ENCODE results near the gene FAM13A. TPM values are rescaled to one million over a fixed set of nuclear protein-coding genes. Genes with fewer than 3 reads are reported as not detected.

Gene FAM13A
- total and polyA plus RNA-seq, 2 experiments from 2014 or later, result 5.3 to 6.6 TPM

GRCh38 chr4:88722828-88723227, 334.2 kb downstream of the FAM13A start:
- DNase-seq, result no peak
- no peak overlapping the region for H3K4me2 ChIP-seq (ENCODE audit: unreplicated experiment)
- in situ Hi-C loops (cut with MboI), result no loop called here
- no peak overlapping the region for H3K9ac ChIP-seq
- H3F3A ChIP-seq (ENCODE audit: insufficient read depth), result no peaks in the 10 kb centered on the region
- H3K36me3 ChIP-seq (ENCODE audit: low read depth), result peaks cover 9% of the 10 kb centered on the region; the same call in 1 of the 2 replicates
- H3K27ac ChIP-seq, result no peak overlapping the region
- no peak overlapping the region for H2AFZ ChIP-seq
- no peaks in the 10 kb centered on the region for H3K9me3 ChIP-seq (ENCODE audit: low read depth)
- H3K4me3 ChIP-seq, result no peak overlapping the region
- TF ChIP-seq EZH2phosphoT487 (IDR thresholded peaks at IDR 0.05; ENCODE audit: insufficient read depth, low read depth), result no peak
- TF ChIP-seq EZH2 (IDR thresholded peaks at IDR 0.05; ENCODE audit: insufficient read depth, poor library complexity, severe bottlenecking), result no peak
- H3K4me1 ChIP-seq (ENCODE audit: insufficient read depth), result peaks cover 13% of the 10 kb centered on the region; the same call in 1 of the 2 replicates
- no peaks in the 10 kb centered on the region for H3K9me2 ChIP-seq (ENCODE audit: insufficient read depth)
- WGBS, 2 experiments (ENCODE audit: low coverage in 1 of 2, low lambda C conversion rate in 2 of 2, missing lambda C conversion rate in 2 of 2), result 32 to 64% methylated on average over 2 of the region's 2 CpGs
- H3K27me3 ChIP-seq (replicated peaks; ENCODE audit: insufficient read depth), result no peaks in the 10 kb centered on the region
- H4K20me1 ChIP-seq (ENCODE audit: insufficient read depth), result no peaks in the 10 kb centered on the region
- H3K79me2 ChIP-seq (ENCODE audit: insufficient read depth), result no peaks in the 10 kb centered on the region

- in situ Hi-C loops (cut with MboI), result no loop called here
- no peaks in the 10 kb centered on the region for H3K9me3 ChIP-seq (ENCODE audit: low read depth)
Observed at GRCh38 chr4:88722276-88722780, 334.7 kb downstream of the FAM13A start.

GRCh38 chr4:88720451-88721428, 336.2 kb downstream of the FAM13A start:
- Histone ChIP-seq H3K79me2 (ENCODE audit: insufficient read depth) (no peaks in the 10 kb centered on the region), H3K27me3 (replicated peaks; ENCODE audit: insufficient read depth) (no peaks in the 10 kb centered on the region), H3K9ac (no peak overlapping the region), H3K27ac (no peak overlapping the region), H3K36me3 (ENCODE audit: low read depth) (peaks cover 17% of the 10 kb centered on the region), H3K9me2 (ENCODE audit: insufficient read depth) (no peaks in the 10 kb centered on the region), H3K4me1 (ENCODE audit: insufficient read depth) (peaks cover 9% of the 10 kb centered on the region; the same call in 1 of the 2 replicates), H3K4me2 (ENCODE audit: unreplicated experiment) (no peak overlapping the region), H3K9me3 (ENCODE audit: low read depth) (no peaks in the 10 kb centered on the region), H3F3A (ENCODE audit: insufficient read depth) (no peaks in the 10 kb centered on the region), H3K4me3 (no peak overlapping the region), H4K20me1 (ENCODE audit: insufficient read depth) (no peaks in the 10 kb centered on the region), H2AFZ (no peak overlapping the region)
- TF ChIP-seq EZH2 (IDR thresholded peaks at IDR 0.05; ENCODE audit: insufficient read depth, poor library complexity, severe bottlenecking), result no peak
- no peak for TF ChIP-seq EZH2phosphoT487 (IDR thresholded peaks at IDR 0.05; ENCODE audit: insufficient read depth, low read depth)
- DNase-seq, result peak; percentile 44
- in situ Hi-C loops (cut with MboI), result no loop called here
- WGBS, 2 experiments (ENCODE audit: low coverage in 1 of 2, low lambda C conversion rate in 2 of 2, missing lambda C conversion rate in 2 of 2), result 35 to 40% methylated on average over 10 of the region's 10 CpGs

More at GRCh38 chr4:88722276-88722780, 334.7 kb downstream of the FAM13A start:
- peaks cover 13% of the 10 kb centered on the region for H3K36me3 ChIP-seq (ENCODE audit: low read depth)
- no peaks in the 10 kb centered on the region for H3K79me2 ChIP-seq (ENCODE audit: insufficient read depth)
- no peak overlapping the region for H2AFZ ChIP-seq
- H4K20me1 ChIP-seq (ENCODE audit: insufficient read depth), result no peaks in the 10 kb centered on the region
- peaks cover 13% of the 10 kb centered on the region; the same call in 1 of the 2 replicates for H3K4me1 ChIP-seq (ENCODE audit: insufficient read depth)
- no peak overlapping the region for H3K4me2 ChIP-seq (ENCODE audit: unreplicated experiment)
- no peaks in the 10 kb centered on the region for H3K9me2 ChIP-seq (ENCODE audit: insufficient read depth)
- DNase-seq, result no peak
- H3F3A ChIP-seq (ENCODE audit: insufficient read depth), result no peaks in the 10 kb centered on the region
- H3K4me3 ChIP-seq, result no peak overlapping the region
- TF ChIP-seq EZH2 (IDR thresholded peaks at IDR 0.05; ENCODE audit: insufficient read depth, poor library complexity, severe bottlenecking) (no peak), EZH2phosphoT487 (IDR thresholded peaks at IDR 0.05; ENCODE audit: insufficient read depth, low read depth) (no peak)
- no peaks in the 10 kb centered on the region for H3K27me3 ChIP-seq (replicated peaks; ENCODE audit: insufficient read depth)
- H3K9ac ChIP-seq, result no peak overlapping the region
- no peak overlapping the region for H3K27ac ChIP-seq
- WGBS, 2 experiments (ENCODE audit: low coverage in 1 of 2, low lambda C conversion rate in 2 of 2, missing lambda C conversion rate in 2 of 2), result 67 to 71% methylated on average over 10 of the region's 10 CpGs

- in situ Hi-C loops (cut with MboI), result no loop called here
- Histone ChIP-seq H3K27me3 (replicated peaks; ENCODE audit: insufficient read depth) (no peaks in the 10 kb centered on the region), H3K9me3 (ENCODE audit: low read depth) (no peaks in the 10 kb centered on the region), H3K9me2 (ENCODE audit: insufficient read depth) (no peaks in the 10 kb centered on the region), H3K27ac (no peak overlapping the region), H3K36me3 (ENCODE audit: low read depth) (peaks cover 17% of the 10 kb centered on the region), H4K20me1 (ENCODE audit: insufficient read depth) (no peaks in the 10 kb centered on the region), H3F3A (ENCODE audit: insufficient read depth) (no peaks in the 10 kb centered on the region), H3K4me2 (ENCODE audit: unreplicated experiment) (no peak overlapping the region), H3K9ac (no peak overlapping the region), H3K4me3 (no peak overlapping the region), H3K4me1 (ENCODE audit: insufficient read depth) (peaks cover 8% of the 10 kb centered on the region; the same call in 1 of the 2 replicates), H3K79me2 (ENCODE audit: insufficient read depth) (peaks cover 8% of the 10 kb centered on the region; the same call in 1 of the 2 replicates), H2AFZ (no peak overlapping the region)
- WGBS, 2 experiments (ENCODE audit: low coverage in 1 of 2, low lambda C conversion rate in 2 of 2, missing lambda C conversion rate in 2 of 2), result 89 to 98% methylated on average over 1 of the region's 1 CpG
- TF ChIP-seq EZH2phosphoT487 (IDR thresholded peaks at IDR 0.05; ENCODE audit: insufficient read depth, low read depth), result no peak
- no peak for TF ChIP-seq EZH2 (IDR thresholded peaks at IDR 0.05; ENCODE audit: insufficient read depth, poor library complexity, severe bottlenecking)
- DNase-seq, result no peak
Observed at GRCh38 chr4:88719381-88719780, 337.6 kb downstream of the FAM13A start.
